NCI-H1092 treated with DMSO at 0.1 percent for 48 hours (cell line): ENCODE measurements around the gene ONECUT3.
"Not testable (repeated sequence)": the region's sequence is repeated elsewhere in the genome, so short reads cannot be mapped to it uniquely, and the experiment has no call there.

ENCODE experiments used
- DNase-seq: peaks from one replicate; lab custom pipeline; 2025; lab: John Stamatoyannopoulos, UW

The ONECUT3 gene

DNA sequence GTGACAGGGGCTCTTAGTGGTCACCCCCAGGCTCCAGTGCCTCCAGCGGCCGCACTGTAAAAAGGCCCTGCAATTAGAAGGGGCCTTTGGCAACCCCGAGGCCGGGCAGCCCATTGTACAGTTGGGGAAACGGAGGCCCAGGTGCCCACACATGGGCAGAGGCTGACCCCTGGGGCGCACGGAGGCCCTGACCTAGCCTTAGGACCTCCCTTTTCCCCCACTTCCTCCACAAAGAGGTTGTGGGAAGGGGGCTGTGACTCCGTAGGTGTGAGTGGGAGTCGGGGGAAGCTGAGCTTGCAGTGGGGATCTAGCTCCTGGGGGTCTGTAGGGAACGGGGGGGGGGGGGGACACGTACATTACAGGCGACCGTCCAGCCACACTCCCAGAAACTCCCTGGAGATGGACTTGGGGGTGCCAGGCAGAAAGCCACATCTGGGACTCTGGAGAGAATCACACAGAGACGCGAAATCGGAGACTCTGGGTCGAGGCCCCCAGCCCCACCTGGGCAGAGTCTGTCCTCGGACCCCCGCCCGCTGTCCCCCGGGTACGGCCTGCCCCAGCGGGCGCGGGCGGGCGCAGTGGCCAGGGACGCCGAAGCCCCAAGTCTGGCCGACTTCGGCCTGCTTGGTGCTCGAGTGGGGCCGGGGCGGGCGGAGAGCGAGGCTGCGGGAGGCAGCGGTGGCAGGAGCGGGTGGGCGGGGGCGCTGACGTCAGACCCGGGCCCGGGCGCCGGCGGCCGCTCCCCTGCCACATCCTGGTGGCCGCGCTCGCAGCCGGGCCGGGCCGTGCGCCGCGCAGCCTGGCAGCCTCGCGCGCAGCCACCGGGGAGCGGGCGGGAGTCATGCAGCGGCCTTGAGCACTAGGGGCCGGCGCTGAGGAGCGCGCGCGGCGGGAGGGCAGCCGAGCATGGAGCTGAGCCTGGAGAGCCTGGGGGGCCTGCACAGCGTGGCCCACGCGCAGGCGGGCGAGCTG, at the start of gene ONECUT3:
TSS of gene ONECUT3 (plus strand) at position 750 of the 972 bp plus-strand sequence. CDS start at position 907, 157 bp downstream.
- no peak for DNase-seq

DNA sequence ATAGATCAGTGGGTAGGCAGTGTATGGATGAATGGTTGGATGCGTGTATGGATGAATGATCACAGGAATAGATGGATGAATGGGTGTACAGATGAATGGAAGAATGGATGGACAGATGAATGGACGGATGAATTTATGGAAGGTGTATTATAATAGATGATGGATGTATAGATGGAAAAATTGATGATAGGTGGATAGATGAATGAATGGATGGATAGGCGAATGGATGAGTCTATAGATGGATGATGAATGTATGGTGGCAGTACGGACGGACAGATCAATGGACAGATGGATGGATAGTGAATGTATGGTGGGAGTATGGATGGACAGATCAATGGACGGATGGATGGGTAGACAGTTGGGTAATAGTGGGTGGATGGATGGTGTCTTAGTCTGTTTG, 49.0 kb upstream of the ONECUT3 start:
- DNase-seq = no peak

DNA sequence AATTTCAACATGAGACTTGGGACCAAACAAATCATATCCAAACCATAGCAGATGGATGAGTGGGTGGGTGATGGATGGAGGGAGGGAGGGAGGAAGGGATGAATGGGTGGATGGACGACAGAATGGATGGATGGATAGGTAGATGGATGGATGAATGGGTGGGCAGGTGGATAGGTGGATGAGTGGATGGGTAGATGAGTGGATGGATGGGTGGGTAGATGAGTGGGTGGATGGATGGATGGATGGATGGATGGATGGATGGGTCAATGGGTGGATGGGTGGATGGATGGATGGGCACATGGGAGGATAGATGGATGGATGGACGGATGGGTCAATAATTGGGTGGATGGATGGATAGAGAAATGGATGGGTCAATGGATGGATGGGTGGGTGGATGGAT, 47.9 kb upstream of the ONECUT3 start:
- DNase-seq = no peak

DNA sequence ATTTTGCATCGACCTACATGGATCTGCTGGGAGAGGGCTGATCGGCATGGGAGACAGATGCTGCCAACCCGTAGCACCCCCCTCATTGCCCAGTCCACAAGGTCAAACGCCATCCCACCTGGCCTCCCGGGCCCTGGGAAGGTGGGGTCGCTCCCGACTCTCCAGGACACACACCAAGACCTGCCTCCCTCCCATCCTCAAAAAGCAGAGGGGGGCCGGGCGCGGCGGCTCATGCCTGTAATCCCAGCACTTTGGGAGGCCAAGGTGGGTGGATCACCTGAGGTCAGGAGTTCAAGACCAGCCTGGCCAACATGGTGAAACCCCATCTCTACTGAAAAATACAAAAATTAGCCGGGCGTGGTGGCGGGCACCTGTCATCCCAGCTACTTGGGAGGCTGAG, 46.7 kb upstream of the ONECUT3 start:
- not testable (repeated sequence) for DNase-seq

DNA sequence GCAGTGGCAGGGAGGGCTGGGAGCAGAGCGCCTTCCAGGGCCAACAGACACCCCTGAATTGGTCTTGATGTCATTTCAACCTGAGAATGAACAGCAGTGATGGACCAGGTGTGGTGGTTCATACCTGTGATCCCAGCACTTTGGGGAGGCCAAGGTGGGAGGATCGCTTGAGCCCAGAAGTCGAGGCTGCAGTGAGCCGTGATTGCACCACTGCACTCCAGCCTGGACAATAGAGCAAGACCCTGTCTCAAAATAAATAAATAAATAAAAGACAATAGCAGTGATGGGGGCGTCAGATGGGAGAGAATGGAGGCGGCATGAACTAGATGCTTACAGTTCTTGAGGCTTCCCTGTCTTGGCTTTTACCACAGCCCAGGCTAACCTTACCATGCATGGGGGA, 46.1 kb upstream of the ONECUT3 start:
- no peak for DNase-seq

DNA sequence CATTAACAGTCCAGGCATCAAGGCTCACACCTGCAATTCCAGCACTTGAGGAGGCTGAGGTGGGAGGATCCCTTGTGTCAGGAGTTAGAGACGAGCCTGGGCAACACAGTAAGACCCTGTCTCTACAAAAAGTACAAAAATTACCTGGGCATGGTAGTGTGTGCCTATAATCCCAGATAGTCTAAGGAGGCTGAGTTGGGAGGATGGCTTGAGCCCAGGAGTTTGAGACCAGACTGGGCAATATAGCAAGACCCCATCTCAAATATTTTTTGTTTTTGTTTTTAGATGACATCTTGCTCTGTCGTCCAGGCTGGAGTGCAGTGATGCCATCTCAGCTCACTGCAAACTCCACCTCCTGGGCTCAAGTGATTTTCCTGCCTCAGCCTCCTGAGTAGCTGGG, 40.1 kb upstream of the ONECUT3 start:
- no peak for DNase-seq

DNA sequence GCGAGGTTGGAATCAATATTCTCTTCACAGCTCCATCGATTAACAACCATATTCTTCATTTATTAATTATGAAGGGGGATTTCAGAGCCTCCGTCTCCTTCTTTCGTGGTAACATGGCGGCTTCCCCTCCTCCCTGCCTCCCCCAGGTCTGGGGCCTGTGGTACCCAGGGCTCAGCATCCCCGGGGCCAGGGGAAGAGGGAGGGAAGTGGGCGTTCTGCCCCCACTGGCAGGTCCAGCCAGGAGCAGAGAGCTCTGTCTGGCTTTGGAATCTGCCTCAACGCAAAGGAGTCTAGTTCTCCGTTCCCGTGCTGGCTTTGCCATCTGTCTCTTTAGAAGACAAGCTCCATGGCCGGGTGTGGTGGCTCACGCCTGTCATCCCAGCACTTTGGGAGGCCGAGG, 37.8 kb upstream of the ONECUT3 start:
- no peak for DNase-seq

DNA sequence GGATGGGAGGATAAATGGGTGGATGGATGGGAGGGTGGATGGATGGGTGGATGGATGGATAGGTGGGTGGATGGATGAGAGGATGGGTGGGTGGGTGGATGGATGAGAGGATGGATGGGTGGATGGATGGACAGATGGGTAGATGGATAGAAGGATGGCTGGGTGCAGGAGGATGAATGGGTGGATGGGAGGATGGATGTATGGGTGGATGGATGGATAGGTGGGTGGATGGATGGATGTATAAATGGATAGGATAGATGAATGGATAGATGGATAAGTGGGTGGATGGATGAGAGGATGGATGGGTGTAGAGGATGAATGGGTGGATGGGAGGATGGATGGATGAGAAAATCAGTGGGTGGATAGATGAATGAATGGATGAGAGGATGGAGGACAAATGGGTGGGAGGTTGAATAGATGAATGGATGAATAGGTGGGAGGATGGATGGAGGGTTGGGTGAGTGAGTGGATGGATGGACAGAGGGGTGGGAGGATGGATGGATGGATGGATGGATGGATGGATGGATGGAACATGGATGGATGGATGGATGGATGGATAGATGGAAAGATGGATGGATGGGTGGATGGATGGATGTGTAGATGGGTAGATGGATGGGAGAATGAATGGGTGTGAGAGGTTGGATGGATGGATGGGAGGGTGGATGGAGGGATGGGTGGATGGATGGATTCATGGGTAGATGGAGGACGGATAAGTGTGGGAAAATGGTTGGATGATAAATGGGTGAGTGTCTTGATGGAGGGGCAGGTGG, 35.9 kb upstream of the ONECUT3 start:
- DNase-seq = no peak

DNA sequence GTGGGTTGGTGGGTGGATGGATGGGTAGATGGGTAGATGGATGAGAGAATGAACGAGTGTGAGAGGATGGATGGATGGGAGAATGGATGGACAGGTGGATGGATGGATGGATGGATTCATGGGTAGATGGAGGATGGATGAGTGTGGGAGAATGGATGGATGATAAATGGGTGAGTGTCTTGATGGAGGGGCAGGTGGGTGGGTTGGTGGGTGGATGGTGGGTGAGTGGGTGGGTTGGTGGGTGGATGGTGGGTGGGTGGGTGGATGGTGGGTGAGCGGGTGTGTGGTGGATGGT, 35.4 kb upstream of the ONECUT3 start:
- no peak for DNase-seq

DNA sequence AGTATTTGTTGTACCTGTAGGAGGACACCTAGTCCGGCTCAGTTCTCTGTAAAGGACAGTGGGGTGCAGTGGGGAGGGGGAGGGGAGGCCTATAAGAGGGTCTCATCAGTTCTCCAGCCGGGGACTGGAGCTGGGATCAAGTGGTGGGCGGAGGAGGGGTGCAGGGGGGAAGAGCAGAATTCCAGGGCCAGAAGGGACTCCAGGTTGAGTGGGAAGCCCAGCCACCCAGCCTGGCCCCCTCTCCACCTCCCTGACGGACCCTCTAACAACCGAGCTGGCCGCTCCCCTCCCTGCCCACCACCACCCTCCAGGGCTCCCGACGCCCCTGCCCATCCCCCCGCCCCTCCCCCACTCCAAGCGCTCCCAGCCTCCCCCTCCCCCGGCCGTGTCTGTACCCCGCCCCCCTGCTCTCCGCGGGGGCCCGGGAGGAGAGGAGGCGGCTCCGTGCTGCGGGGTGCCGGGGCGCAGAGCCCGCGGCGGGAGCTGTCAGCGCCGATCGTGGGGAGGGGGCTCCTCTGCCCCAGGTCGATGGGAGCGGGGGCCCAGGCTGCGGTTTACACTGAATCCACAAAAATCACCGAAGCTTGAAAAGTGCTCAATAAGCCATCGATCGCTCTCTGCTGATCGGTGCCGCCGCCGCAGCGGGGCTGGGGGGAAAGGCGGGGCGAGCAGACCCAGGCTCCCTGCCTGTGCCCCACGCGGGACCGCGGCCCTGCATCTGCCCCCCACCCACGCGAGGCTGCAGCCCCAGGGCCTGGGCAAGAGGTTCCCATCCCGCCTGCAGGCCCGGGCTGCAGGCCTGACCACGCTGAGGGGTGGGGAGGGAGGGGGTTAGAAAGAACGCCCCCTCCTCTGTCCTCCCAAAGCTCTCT, 34.6 kb upstream of the ONECUT3 start:
- DNase-seq = no peak

DNA sequence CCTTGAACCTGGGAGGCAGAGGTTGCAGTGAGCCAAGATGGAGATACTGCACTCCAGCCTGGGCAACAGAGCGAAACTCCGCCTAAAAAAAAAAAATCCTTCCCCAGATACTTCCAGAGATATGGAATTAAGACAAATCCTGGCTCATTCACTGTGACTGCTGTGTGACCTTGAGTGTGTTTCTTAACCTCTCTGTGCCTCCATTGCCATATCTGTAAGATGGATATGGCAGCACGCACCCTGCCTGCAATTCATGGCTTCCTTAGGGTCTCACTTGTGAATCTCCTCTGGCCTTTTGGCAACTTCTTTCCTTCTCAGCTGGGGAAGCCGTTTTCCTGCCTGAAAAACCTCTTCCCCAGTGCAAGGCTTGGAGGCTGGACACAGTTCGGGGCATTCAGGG, 33.8 kb upstream of the ONECUT3 start:
- no peak for DNase-seq

DNA sequence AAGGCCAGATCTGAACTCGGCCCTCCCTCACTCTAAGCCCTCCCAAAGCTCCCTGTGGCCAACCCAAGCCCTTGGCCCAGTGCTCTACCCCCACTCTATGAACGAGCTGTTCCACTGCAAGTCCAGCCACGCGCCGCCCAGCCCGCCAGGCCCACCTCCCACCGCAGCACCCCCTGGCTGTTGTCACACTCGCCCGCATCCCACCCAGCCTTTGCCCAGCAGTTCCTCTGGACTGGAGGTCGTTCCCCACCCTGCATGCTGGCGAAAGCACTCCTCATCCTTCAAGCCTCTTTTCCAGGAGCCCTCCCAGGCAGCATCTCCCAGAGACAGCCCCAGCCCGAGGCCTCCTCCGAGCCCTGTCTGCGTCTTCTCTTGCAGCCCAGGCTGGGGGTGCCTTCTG, 33.1 kb upstream of the ONECUT3 start:
- DNase-seq = no peak

DNA sequence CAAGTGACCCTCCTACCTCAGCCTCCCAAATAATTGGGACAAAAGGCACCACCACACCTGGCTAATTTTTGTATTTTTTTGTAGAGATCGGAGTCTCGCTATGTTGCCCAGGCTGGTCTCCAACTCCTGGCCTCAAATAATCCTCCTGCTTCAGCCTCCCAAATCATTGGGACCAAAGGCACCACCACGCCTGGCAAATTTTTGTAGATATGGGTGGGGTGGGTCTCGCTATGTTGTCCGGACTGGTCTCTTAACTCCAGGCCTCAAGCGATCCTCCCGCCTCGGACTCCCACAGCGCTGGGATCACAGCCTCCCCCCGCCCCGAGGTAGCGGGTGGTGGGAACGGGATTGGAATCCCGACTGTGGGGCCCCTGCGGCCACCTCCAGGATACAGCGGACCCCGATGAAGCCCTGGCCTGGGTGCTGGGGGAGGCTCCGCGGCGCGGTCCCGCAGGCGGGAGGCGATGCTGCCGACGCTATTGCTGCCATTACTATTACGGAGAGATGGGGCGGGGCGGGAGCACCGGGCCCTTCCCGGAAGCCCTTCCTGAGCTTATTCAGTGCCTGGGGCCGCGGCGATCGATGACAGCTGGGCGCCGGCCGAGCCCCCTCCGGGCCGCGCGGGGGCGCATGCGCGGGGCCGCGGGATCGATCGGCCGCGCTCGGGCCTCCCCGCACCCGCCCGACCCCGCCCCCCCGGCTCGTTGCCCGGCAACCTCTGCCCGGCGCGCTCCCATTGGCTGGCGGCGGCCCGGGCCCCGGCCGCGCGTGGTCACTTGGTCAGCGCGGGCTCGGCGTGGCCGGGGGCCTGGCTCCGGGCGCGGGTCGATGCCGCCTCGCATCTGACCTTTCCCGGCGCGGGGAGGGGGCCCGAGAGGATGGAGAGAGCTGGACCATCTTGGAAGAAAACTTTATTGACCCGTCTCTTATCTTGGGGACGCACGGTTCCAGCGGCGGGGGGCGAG, 27.9 kb upstream of the ONECUT3 start:
- DNase-seq = peak; percentile 40

DNA sequence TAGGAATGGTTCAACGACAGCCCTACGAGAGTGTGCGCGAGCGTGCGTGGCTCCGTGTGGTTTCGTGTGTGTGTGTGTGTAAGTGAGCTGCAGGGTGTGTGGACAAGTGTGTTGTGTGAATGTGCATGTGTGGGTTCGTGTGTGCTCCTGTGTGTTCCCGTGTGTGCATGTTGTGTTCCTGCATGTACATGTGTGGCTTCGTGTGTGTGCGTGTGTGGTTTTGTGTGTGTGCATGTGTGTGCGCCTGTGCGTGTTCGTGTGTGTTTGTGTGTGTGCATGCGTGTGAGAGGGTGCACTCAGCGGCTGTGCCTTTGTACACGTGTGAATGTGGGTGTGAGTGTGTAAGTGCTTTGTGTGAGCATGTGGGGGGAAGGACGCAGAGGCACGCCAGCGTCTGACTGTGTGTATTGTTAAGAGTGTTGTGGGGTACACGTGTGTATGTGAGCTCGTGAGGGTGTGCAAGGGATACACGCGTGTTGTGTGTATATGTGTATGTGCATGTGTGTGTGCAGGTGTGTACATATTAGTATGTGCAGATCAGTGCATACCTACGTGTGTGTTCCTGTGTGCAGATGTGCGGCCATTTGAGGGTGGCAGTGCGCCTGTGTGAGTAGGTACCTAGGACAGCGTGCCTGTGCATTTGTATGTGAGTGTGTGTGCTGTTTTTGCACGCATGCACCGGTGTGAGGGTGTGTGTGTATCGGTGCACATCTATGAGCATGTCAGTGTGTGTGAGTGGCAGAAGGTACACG, 24.3 kb upstream of the ONECUT3 start:
- DNase-seq = no peak

DNA sequence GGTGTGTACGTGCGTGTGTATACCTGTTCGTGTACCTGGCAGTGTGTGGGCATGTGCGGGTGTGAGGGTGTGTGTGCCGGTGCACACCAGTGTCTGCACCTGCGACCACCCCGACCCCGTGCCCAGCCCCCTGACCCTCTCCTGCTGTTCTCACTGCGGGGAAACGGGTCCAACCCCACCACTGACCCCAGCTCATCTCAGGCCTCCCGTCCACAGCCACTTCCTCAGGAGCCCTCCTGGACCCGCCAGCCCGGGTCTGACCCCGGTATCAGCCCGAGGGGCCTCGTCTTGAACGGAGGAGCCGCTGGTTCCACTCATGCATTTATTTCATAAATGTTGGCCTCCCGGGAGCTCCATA, 23.8 kb upstream of the ONECUT3 start:
- DNase-seq = no peak

DNA sequence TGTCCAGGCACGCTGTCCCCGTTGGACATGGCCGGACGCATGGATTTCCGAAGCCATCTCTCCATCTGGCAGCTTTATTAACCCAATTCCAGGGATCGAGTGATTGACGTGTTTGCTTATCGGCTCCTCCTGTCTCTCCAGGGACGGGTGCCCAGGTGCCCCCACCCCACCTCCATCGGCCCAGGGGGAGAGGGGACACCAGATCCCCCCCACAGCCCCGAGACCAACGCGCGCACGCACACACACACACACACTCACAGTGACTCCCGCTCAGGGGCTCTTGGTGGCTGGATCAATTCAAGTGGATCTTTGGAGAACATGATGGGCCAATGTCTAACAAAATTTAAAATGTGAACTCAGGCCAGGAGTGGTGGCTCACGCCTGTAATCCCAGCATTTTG, 23.1 kb upstream of the ONECUT3 start:
- no peak for DNase-seq

DNA sequence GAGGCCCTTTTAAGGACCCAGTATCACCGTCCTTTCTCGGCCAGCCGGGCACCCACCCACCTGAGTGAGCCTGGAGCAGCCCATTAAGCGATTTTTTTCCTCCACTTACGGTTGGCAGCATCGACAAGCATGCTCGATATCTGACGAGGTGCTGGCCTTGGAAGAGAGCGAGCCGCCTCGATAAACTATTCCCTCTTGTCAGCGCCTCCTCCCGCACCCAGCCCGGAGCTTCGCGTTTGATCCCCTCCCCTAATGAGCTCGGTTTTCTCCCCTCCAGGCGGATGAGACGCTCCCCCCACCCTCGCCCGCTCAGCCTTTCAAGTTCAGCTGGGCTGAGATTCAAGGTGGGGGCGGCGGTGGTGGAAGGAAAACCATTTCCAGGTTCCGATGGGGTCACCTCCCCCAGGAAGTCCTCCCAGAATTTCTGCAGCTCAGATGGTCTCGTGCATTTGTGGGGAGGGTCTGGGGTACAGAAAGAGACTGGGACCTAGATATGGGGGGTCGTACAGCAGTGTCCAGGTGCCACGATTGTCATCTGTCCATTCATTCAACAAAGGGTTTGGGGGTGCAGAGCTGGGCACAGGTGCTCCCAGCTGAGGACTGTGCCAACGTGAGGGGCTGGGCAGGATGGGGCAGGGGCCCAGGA, 18.9 kb upstream of the ONECUT3 start:
- no peak for DNase-seq

DNA sequence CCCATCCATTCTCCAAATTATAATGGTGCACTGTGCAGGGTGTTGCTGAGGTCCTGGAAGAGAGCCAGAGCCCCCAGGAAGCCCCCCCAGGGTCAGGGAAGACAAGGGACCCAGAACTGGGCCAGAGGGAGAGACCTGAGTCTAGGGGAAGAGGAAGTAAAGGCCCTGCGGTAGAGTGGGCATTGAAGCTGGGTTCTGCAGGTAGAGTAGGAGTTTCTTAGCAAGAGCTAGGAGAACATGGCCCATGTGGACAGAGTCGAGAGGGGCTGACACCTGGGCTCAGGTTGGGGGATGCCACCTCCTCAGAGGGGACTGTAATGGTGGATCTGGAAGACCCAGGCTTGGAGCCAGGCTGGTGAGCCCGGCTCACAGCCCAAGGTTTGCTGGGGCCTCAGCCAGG, 17.0 kb upstream of the ONECUT3 start:
- DNase-seq = no peak

DNA sequence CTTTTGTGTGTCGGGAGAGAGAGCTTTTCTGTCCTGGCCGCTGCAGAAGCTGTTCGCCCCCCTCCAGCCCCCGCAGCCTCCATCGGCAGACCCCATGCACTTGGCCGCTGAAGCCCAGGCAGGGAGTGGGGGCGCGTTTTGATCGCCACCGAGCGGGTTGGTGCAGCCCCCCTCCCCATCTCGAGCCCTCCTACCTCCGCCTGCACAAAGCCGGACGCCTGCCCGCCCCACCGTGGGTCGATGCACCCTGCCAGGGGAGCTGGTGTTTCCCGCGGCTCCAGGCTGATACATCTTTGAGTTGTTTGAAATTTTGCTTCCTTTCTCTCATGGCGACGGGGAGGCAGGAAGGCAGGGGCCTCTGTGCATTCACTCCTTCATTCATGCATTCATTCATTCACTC, 16.4 kb upstream of the ONECUT3 start:
- DNase-seq = no peak
